NCI-H2227 (cell line): Measurements from ENCODE around the gene AGBL4.
"Not testable (repeated sequence)": the region's sequence is repeated elsewhere in the genome, so short reads cannot be mapped to it uniquely, and the experiment has no call there.

Experiments
- DNase-seq: peaks from one replicate; lab custom pipeline; 2025; ENCODE audit not compliant: unreplicated experiment; lab: John Stamatoyannopoulos, UW

Gene AGBL4

DNA sequence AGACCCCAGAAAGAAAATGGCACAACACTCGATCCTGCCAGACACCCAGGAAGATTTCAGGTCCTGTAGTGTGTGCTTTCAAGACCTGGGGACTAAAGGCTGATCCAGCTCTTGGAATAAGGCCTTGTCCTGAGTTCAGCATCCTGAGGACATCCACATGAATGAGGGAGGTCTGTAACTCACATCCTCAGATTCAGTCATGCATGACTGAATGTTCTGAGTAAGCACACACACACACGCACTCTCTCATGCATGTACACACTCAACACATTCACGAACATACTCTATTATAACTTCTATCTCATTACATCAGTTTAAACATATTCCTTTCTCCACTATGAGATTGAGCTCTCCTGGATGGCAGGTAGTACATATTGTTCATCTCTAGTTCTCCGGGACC lies 973.7 kb downstream of the AGBL4 start:
- DNase-seq = no peak

DNA sequence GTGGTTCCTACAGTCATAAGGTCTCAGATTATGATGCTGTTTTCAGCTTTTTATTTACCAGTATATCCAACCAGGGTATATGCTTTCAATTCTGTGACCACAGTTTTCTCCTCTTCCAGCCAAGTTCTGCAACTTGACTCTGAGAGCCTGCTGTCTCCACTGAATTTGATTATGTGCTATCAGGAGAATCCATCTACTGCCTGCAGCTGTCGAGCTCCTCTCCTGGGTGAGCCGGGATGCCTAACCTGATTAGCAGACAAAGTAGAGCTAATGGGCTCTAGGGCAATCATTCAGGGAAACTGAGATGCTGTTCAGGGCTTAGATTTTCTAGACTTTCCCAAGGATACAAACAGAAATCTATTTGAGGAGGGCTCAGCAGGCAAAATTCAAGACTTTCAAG lies 975.6 kb downstream of the AGBL4 start:
- no peak for DNase-seq

DNA sequence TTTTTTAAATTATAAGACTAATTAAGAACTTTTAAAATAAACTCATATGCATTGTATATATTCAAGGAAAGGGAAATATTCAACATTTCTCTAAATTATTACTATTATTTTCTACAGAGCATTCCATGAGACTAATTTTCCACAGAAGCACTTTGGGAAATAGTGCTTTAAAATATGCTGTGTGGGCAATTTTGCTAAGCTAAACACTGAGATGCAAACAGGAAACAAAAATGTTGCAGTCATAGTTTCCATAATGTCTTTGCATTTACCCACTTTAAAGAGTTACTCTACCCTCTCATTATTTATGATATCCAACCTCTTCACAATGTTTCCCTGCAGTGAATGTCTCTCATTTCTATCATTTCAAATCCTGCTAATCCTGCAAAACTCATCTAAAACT lies 977.4 kb downstream of the AGBL4 start:
- DNase-seq = no peak

DNA sequence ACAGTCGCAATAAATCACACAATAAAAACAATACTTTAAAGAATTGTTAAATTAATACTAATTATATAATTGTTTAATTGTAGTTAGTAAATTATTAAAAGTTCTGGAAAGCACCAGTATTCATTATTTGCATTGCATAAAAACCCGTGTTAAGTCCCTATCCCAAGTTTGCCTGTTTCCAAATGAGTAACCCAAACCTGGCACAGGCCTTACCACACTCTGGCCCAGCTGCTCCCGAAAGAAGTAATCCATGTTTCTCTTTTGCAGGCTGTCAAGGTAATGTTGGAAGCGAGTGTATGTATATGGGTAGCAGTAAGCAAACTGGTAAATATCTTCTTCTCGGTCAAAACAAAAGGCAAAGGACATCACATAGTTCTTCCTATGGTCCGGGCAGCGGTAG lies 978.4 kb downstream of the AGBL4 start:
- no peak for DNase-seq

DNA sequence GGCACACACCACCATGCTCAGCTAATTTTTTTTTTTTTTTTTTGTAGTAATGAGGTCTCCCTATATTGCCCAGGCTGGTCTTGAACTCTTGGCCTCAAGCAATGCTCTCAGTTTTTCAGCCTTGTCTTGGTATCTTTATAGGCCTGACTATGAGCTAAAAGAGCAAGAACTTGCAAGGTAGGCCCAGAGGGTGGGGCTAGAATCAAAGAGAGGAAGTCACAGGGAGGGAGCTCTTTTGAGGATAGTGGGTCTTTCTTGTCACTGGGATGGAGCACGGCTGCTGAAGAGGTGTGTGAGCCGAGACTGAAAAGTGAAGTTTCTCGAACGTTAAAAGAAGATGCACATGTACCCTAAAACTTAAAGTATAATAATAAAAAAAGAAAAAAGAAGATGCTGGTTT lies 987.1 kb downstream of the AGBL4 start:
- DNase-seq = no peak

DNA sequence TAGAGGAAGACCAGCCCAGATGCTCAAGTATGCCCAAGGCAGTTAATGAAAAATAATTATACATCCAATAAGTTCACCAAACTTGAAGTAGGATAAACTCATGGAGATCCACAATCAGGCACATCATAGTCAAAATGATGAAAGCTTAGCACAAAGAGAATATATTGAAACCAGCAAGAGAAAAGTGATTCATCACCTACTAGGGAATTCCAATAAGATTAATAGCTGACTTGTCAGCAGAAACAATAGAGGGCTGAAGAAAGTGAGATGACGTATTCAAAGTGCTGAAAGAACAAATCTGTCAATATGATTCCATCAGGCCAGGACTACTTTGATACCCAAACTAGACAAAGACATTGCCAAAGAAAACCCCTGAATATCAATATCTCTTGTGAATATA lies 995.4 kb downstream of the AGBL4 start:
- DNase-seq = no peak

DNA sequence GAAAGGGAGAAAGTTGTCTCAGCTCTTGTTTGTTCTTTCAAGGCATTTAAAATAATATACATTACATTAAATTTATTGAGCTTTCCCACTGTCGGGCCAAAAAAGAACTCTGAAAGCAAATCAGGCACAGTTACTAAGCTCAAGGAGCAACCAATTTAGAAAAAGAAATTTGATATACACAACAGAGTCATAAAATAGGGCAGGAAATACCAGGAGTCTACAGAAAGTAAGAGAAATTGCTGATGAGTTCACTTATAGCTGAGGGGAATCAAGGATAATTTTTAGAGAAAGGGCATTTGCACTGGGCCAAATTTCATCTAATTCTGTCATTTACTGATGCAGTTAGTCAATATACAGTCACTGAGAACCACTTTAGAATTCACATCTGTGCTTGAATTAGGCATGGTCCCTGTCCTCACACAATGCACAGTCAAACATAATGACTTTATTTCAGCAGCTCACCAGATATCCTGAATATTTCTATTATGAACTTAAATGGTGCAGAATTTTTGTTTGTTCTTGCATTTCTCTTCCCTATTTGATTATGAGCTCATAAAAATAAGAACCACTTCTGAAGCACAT lies 997.4 kb downstream of the AGBL4 start:
- no peak for DNase-seq

DNA sequence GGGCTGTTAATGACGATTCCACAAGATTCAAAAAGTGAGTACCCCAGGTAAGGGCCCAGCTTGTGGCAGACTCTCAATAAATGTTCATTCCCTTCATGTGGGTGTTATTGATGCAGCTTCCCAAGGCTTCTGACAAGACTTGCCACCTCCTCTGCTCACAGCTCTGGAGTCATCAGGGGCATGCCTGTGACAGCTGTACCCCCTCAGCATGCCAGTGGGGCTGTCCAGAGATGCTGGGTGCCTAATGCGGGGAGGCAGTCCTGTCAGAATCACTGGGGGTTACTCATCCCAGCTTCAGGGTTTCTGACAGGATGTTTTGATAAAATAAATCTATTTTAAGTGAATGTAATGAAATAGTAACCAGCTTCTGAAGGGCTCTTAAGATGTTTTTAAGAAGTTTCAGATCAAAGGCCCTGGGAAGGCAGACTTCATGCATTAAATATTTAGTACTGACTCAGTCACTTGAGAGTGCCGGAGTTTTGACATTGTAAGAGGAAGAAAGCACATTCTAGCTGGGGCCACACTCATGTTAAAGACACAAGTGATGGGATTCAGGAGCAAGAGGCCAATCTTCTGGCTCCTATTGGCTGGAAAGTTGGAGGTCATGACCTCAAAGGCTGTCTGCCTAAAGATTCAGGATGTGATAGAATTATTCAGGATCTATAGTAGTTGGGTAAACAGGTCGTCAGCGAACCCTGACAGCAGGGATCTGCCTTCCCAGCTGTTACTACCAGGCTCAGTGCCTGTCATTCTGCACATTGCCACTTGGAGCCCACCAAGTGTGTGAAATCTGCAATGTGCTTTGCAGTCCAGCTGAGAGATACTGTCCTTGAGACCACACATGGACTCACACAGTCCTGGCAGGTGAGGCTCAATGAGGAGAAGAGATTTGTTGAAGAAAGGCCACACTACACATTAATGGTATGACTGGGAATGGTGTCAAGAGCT lies 1007.5 kb downstream of the AGBL4 start:
- DNase-seq = no peak

DNA sequence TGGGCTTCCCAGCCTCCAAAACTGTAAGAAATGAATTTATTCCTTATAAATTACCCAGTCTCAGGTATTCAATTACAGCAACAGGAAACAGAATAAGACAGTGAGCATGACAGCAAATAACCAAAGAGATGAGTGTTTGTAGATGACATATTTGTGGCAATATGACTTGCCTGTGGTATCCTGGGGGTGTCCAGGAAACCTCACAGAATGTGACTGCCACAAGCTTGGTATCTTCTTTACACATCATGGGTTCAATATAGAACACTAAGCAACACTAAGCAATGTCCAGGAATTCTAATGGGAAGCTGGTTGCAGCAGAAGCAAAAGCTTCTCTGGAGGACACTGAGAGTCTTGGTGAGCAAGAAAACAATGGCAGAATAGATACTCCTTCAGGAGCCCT lies 1010.7 kb downstream of the AGBL4 start:
- no peak for DNase-seq

DNA sequence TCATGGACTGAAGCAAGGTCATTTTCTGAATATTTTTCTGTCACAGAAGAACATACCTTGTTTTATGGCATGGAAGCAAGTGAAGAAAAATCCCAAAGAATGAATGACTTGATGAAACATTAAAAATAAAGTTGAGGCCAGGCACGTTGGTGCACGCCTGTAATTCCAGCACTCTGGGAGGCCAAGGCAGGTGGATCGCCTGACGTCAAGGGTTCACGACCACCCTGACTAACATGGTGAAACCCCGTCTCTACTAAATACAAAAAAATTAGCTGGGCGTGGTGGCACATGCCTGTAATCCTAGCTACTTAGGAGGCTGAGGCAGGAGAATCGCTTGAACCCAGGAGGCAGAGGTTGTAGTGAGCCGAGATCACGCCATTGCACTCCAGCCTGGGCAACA lies 1020.8 kb downstream of the AGBL4 start:
- not testable (repeated sequence) for DNase-seq

DNA sequence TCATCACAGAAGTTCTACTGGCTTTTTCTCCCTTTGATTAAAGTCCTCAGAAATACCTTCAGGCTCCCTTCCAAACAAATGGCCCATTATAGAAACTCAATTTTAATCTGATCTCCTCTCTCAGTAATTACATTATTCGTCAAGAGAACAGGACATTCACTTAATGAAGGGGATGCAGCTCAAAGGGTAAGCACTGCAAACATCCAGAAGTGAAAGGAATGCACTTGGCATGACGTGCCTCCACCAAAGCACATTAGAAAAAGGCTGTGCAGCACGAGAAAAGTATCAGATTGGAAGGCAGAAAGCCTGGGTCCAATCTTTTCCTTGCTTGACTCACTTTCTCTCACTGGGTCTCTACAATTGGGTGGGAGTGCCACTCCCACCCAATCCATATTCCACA lies 1024.4 kb downstream of the AGBL4 start:
- no peak for DNase-seq

DNA sequence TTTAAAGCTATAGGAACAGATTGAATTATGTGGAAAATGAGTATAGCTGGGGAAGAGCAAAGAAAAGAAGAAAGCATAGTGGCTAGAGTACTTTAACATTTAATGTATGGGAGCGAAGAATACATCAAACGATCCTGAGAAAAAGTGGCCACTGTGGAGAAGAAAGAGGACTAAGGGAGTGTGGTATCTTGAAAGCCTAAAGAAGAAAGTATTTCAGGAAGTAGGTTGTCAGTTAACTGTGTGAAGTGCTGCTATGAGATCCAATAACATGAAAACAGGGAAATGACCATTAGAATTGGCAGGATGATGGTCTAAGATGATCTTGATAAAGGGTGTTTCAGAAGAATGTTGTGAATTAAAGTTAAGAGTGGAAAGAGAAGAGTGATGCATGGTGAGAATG lies 1027.4 kb downstream of the AGBL4 start:
- no peak for DNase-seq

DNA sequence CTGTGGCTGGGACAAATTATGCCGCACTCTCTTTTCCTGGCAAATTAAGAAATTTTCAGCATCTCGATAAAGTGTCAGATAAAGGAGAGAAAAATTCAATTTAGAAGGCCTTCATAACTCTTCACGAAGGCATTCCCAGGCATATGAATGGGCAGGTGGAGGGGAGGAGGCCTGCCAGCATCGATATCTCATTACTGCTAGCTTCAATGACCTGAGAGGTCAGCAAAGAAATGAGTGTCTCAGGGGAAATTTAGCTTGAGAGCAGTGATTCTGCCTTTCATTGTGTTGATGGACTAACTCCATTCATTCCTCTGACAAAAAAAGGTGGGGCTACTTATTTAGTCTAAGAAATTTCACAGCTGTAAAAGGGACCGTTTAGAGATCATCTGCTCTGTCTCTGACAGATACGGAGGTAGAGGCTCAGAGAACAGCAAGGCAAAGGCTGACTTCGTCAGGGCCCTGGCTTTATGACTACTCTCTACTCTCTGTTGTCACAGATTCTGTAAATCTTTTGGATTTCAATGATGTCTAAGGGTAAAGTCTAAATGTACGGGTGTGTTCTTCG lies 1035.0 kb downstream of the AGBL4 start:
- no peak for DNase-seq

DNA sequence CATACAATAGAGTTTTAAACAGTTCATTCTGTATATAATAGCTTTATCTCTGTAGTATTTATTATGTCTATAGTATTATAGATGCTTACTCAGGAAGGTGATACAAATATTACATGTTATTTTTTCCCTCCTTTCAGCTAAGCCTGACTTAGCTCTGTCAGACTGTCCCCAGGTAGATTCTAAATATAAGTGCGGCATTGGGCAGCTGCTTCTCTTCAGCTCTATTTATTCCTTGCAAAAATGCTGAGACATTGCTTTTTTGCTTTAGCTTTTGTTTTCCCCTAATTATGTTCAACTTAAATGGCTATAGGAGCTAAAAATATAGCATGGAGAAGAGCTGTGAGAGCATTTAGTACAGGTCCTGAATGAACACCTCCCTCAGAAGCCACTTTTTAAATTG lies 1043.8 kb downstream of the AGBL4 start:
- DNase-seq = no peak

DNA sequence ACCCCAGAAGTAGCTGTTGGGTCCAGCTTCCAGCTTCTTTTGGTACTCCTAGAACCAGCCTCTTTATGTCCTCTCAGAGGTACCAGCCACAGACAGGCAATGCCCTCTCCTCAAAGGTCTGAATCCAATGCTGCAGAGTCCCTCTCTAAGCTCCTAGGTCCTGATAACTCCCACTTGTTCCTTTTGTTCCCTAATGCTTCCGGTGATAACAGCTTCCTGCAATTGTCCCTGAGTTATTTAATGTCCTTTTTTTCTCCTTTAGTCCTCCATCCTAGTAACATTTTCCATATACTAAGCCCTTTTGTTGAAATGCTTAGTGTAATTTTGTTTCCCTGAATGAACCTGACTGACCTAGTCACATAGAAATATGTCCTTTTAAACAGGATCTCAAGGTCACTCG lies 1045.3 kb downstream of the AGBL4 start:
- no peak for DNase-seq

DNA sequence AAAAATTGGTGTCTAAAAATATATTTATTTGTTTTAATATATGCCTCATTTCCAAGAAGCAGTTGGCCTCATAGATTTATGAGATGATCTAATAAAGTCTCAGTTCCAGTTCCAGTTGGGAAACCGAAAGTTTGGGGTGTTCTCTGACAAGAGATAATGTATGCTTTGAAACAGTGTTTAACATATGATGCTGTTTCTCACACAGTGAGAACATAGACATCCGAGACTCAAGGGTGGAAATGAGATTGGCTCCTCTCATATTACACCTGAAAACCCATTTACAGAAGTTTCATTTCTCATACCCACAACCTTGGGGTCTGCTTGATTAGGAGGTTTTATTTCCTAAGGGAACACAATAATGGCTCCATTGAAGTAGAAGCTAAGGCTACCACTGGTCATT lies 1046.5 kb downstream of the AGBL4 start:
- DNase-seq = no peak

DNA sequence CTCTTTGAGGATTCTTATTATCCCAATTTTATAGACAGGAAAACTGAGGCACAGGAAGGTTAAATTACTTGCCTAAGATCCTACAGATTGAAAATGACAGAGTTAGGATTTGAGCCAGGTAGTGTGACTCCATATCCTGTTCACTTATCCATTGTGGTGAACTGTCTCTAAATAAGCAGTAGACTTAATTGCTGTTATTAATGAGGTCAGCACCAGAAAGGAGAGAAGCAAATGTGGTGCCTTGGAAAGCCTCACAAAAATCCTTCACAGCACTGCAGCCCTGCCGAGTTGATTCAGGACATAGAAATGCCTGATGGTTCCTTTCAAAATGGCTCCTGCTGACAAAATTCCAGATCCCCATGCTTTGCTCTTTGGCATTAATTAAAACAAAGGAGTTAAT lies 1053.8 kb downstream of the AGBL4 start:
- DNase-seq = no peak

DNA sequence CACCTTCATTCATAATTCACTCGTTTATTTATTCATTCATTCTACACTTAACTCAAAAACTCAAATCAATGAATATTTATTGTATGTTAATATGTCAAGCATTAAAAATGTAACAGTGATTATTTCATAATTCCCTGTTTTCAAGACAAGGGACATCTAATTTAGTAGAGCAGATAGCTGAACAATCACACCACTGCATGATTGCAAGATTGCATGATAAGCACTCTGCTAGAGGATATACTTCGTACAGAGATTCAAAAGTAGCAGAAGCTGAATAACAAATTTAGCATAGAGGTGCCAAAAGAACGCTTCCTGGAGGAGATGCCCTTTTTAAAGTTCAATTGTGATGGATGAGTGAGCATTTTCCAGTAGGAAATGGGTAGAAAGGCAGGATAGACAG lies 1056.4 kb downstream of the AGBL4 start:
- no peak for DNase-seq

DNA sequence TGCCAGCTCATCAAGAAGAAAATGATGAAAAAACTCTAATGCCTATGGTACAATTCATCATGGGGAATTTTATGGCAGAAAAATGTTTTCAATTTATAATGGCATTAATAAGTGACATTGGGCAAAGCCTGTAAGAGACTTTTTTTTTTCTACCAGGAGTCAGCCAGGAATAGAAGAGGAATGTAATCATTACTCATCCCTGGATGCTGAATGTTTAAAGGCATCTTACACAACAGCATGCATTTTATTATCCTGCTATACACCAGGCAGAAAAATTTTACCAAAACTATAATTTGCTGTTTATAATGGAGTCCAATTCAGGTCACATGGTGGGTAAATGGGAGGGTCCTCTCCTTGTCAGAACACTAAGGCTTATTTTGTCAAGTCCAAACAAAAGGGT lies 1057.2 kb downstream of the AGBL4 start:
- no peak for DNase-seq

DNA sequence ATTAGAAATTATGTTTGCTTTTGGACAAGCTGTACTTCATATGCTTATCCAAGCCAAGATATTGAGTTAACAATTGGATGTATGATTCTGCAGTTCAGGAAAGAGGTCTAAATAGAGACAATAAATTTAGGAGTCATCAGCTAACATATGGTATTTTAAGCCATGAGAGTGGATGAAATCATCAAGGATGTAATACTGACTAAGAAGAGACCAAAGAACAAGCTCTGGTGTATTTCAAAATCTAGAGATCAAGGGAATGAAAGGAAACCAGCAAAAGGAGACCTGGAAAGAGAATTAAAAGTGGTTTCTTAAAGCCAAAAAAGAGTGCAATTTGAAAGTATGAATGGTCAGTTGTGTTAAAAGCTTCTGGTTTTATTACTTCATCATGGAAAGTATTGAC lies 1063.4 kb downstream of the AGBL4 start:
- DNase-seq = no peak

DNA sequence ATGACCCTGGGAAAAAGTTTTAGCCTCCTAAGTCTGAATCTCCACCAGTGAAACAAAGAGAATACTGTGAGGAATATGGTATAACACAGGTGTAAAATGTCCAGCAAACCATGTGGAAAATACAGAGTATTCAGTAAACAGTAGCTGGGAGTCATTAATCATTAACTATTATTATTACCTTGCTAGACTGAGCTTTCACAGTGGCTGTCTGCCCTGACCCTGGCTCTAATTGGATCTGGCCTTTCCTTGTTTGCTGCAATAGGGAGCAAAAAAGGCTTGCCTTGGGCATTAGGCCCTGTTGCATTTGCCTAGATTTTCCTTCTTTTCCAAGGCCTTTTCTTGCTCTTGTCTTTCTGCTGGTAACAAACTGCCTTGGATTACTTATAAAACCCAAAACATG lies 1068.0 kb downstream of the AGBL4 start:
- no peak for DNase-seq

DNA sequence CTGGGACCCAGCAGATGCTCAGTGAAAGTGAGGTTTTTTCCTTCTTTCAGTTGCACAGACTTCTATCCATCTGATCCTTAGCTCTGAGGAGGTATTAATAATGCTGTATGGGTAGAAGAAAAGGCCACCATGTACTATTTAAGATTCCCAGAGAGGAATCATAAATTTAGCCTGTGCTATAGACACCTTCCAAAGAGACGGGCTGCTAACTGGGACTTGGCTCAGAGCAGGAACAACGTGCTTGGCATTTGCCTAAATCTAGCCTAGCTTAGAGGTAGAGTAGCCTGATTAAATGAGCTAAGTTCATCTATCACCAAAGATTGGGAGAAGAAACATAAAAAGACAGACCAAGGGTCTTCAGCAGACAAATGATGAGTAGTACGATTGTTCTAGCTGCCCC lies 1070.1 kb downstream of the AGBL4 start:
- DNase-seq = no peak
